GM23338 (cell line): ENCODE data around the gene SDR42E1. TPM values are rescaled to one million over a fixed set of nuclear protein-coding genes. Genes with fewer than 3 reads are reported as not detected.

ENCODE experiments used
- ATAC-seq: fragments of 200-7000 bp; cut with Tn5 transposase; 3 replicates; pipeline ENCODE4 v1.9.1; 2020
- DNase-seq: peaks from one replicate; pipeline ENCODE4 v3.0.0-alpha.2; 2015; ENCODE audit warnings: low spot score
- H2AFZ ChIP-seq: fragments of 200-600 bp; sonication (generic); 2 replicates; pipeline ENCODE4 v1.8.0; 2016; ENCODE audit warnings: antibody characterized with exemption, mild to moderate bottlenecking, moderate library complexity
- H3F3A ChIP-seq: fragments of 200-600 bp; sonication (generic); replicated peaks from 2 replicates; pipeline ENCODE4 v1.8.0; 2017; ENCODE audit warnings: antibody characterized with exemption, mixed run types, low read depth
- H3K27ac ChIP-seq: fragments of 200-600 bp; sonication (generic); 2 replicates; pipeline ENCODE4 v1.6.1; 2016; ENCODE audit warnings: low read depth
- H3K27me3 ChIP-seq: fragments of 200-600 bp; sonication (generic); 2 replicates; pipeline ENCODE4 v1.8.0; 2016; ENCODE audit warnings: mild to moderate bottlenecking, mixed run types, moderate library complexity; ENCODE audit not compliant: insufficient read depth
- H3K36me3 ChIP-seq: fragments of 200-600 bp; sonication (generic); 2 replicates; pipeline ENCODE4 v1.8.0; 2016; ENCODE audit warnings: mild to moderate bottlenecking; ENCODE audit not compliant: insufficient read depth
- H3K4me1 ChIP-seq: fragments of 200-600 bp; sonication (generic); 2 replicates; pipeline ENCODE4 v1.8.0; 2016; ENCODE audit warnings: mild to moderate bottlenecking, moderate library complexity; ENCODE audit not compliant: insufficient read depth
- H3K4me2 ChIP-seq: fragments of 200-600 bp; sonication (generic); 2 replicates; pipeline ENCODE4 v1.7.1; 2017; ENCODE audit warnings: mixed run types
- H3K4me3 ChIP-seq: fragments of 200-600 bp; sonication (generic); 2 replicates; pipeline ENCODE4 v1.6.1; 2016; ENCODE audit warnings: mixed run types
- H3K79me2 ChIP-seq: fragments of 200-600 bp; sonication (generic); replicated peaks from 2 replicates; pipeline ENCODE4 v1.8.0; 2017; ENCODE audit warnings: mild to moderate bottlenecking; ENCODE audit not compliant: insufficient read depth
- H3K9me2 ChIP-seq: fragments of 200-600 bp; sonication (generic); 2 replicates; pipeline ENCODE4 v1.8.0; 2017; ENCODE audit not compliant: insufficient read depth
- H4K20me1 ChIP-seq: fragments of 200-600 bp; sonication (generic); replicated peaks from 2 replicates; pipeline ENCODE4 v1.8.0; 2017; ENCODE audit warnings: mild to moderate bottlenecking; ENCODE audit not compliant: insufficient read depth
- H3K27ac Mint-ChIP-seq: 2 replicates; pipeline ENCODE4 v1.8.0; 2020; ENCODE audit warnings: inconsistent platforms, mild to moderate bottlenecking, moderate library complexity, mixed read lengths
- H3K27me3 Mint-ChIP-seq: 3 replicates; pipeline ENCODE4 v1.8.0; 2022; ENCODE audit warnings: low read depth, mild to moderate bottlenecking, moderate library complexity, mixed read lengths, inconsistent platforms; ENCODE audit not compliant: insufficient read depth, poor library complexity
- H3K36me3 Mint-ChIP-seq: 3 replicates; pipeline ENCODE4 v1.8.0; 2021; ENCODE audit warnings: low read depth, mild to moderate bottlenecking, inconsistent platforms, moderate library complexity, mixed read lengths
- H3K4me1 Mint-ChIP-seq: 3 replicates; pipeline ENCODE4 v1.8.0; 2020; ENCODE audit warnings: mild to moderate bottlenecking, inconsistent platforms, mixed read lengths
- H3K4me3 Mint-ChIP-seq: 3 replicates; pipeline ENCODE4 v1.8.0; 2021; ENCODE audit warnings: moderate library complexity, mild to moderate bottlenecking, inconsistent platforms, mixed read lengths
- H3K9me3 Mint-ChIP-seq: 3 replicates; pipeline ENCODE4 v1.8.0; 2020; ENCODE audit warnings: moderate library complexity, mild to moderate bottlenecking, inconsistent platforms, mixed read lengths
- CREB1 ChIP-seq: fragments of 250-450 bp; sonication (Bioruptor Pico); IDR thresholded peaks from 2 replicates; pipeline ENCODE4 v1.5.0; 2020; ENCODE audit warnings: low read depth, mild to moderate bottlenecking, moderate library complexity
- EZH2phosphoT487 ChIP-seq: fragments of 200-600 bp; sonication (generic); IDR thresholded peaks from one replicate; pipeline ENCODE4 v1.8.1; 2018; ENCODE audit warnings: antibody characterized with exemption; ENCODE audit not compliant: unreplicated experiment
- JUNB ChIP-seq: IDR thresholded peaks from one replicate; pipeline ENCODE4 v1.6.1; 2016; ENCODE audit warnings: antibody characterized with exemption; ENCODE audit not compliant: unreplicated experiment
- NANOG ChIP-seq: IDR thresholded peaks from 2 replicates; pipeline ENCODE4 v1.6.1; 2016; ENCODE audit warnings: antibody characterized with exemption, borderline replicate concordance
- POLR2AphosphoS5 ChIP-seq: IDR thresholded peaks from 2 replicates; pipeline ENCODE4 v1.6.1; 2016; ENCODE audit warnings: antibody characterized with exemption, low read depth
- ZNF114 ChIP-seq: fragments of 250-450 bp; sonication (Bioruptor Pico); IDR thresholded peaks from 2 replicates; pipeline ENCODE4 v1.5.0; 2020; ENCODE audit warnings: mild to moderate bottlenecking, moderate library complexity
- ZNF462 ChIP-seq: fragments of 250-450 bp; sonication (Bioruptor Pico); IDR thresholded peaks from 2 replicates; pipeline ENCODE4 v1.5.0; 2020; ENCODE audit warnings: mild to moderate bottlenecking, moderate library complexity
- polyA plus RNA-seq: library from polyadenylated mRNA; unstranded; fragments of >200 nt; fragmentation: Nextera tagmentation; extraction: Ambion mirVana; gene quantifications from 2 replicates; pipeline ENCODE4 v1.2.1, GENCODE V29; 2016
- total RNA-seq: library from RNA; depleted of rRNA; stranded (reverse); fragments of >200 nt; shearing (Covaris generic); gene quantifications from 2 replicates; pipeline ENCODE4 v1.2.3, GENCODE V29; 2014
- TF ChIP-seq, protein P1 (sequence below): IDR thresholded peaks from one replicate; pipeline ENCODE4 v1.6.1; 2018; ENCODE audit warnings: antibody characterized with exemption; ENCODE audit not compliant: unreplicated experiment
- TF ChIP-seq, protein P2 (sequence below): IDR thresholded peaks from 2 replicates; pipeline ENCODE4 v1.6.1; 2016; ENCODE audit warnings: antibody characterized with exemption
- TF ChIP-seq, protein P3 (sequence below), 2 experiments: fragments of 200-600 bp in 1 of 2; sonication (generic) in 1 of 2; conservative IDR thresholded peaks; 2 replicates each; pipeline versions ENCODE4 v1.5.1 to v1.6.1; 2016 to 2017; ENCODE audit warnings: antibody characterized with exemption in 2 of 2, low read depth in 2 of 2, mild to moderate bottlenecking in 2 of 2, moderate library complexity in 1 of 2

The SDR42E1 gene
- total and polyA plus RNA-seq, 2 experiments from 2014 or later: 0.03 TPM; not detected in 1

- Histone ChIP-seq H3K4me2 (no peak overlapping the region), H3F3A (no peaks in the 10 kb centered on the region), H2AFZ (no peak overlapping the region), H3K27ac (no peak overlapping the region), H3K4me3 (no peak overlapping the region), H3K27me3 (no peaks in the 10 kb centered on the region), H3K9me2 (no peaks in the 10 kb centered on the region), H3K4me1 (no peaks in the 10 kb centered on the region), H4K20me1 (no peaks in the 10 kb centered on the region), H3K79me2 (no peaks in the 10 kb centered on the region), H3K36me3 (no peaks in the 10 kb centered on the region)
- DNase-seq (no peak), ATAC-seq (no peak)
- H3K4me3 Mint-ChIP-seq: no peak overlapping the region
- H3K9me3 Mint-ChIP-seq: no peaks in the 10 kb centered on the region
- no peak for TF ChIP-seq NANOG
- H3K27me3 Mint-ChIP-seq: peaks cover 1% of the 10 kb centered on the region
- H3K4me1 Mint-ChIP-seq: peaks cover 2% of the 10 kb centered on the region; the same call in 1 of the 3 replicates
- no peak overlapping the region for H3K27ac Mint-ChIP-seq
- no peaks in the 10 kb centered on the region for H3K36me3 Mint-ChIP-seq
Measured at GRCh38 chr16:82046541-82046940, 35.3 kb upstream of the SDR42E1 start.

DNA sequence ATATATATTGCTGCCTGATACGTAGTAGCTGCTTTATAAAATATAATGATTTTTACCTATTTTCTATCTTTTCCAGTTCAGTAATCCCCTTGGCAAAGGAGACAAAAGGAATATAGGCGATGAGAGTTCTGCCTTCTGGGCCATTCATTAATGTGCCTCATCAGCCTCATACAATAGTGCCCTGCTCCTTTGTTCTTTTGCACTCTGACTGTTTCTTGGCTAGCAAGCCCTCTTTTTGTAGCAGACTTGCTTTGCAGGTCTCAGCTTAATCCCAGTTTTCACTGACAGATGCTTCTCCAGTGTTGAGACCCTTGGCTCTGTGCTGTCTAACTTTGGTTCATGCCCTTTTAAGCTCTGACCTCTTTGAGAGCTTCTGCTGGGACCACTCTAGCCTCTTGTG, 34.2 kb upstream of the SDR42E1 start:
- no peaks in the 10 kb centered on the region for H3K9me3 Mint-ChIP-seq
- no peak overlapping the region for H2AFZ ChIP-seq
- no peaks in the 10 kb centered on the region for H3K36me3 Mint-ChIP-seq
- H3K27ac Mint-ChIP-seq: no peak overlapping the region
- H3K4me1 ChIP-seq: no peaks in the 10 kb centered on the region
- H3K36me3 ChIP-seq: no peaks in the 10 kb centered on the region
- no peak for ATAC-seq
- no peaks in the 10 kb centered on the region for H4K20me1 ChIP-seq
- H3K9me2 ChIP-seq: 0 out of 2 replicates have a peak, but pooled peaks cover 6% of the 10 kb centered on the region
- H3K27me3 Mint-ChIP-seq: peaks cover 2% of the 10 kb centered on the region
- no peak overlapping the region for H3K4me2 ChIP-seq
- H3K79me2 ChIP-seq: no peaks in the 10 kb centered on the region
- no peak overlapping the region for H3K27ac ChIP-seq
- H3K4me3 ChIP-seq: no peak overlapping the region
- no peaks in the 10 kb centered on the region for H3K27me3 ChIP-seq
- peaks cover 2% of the 10 kb centered on the region; the same call in 1 of the 3 replicates for H3K4me1 Mint-ChIP-seq
- H3F3A ChIP-seq: no peaks in the 10 kb centered on the region
- H3K4me3 Mint-ChIP-seq: no peak overlapping the region
- no peak for DNase-seq
- TF ChIP-seq, protein P1, sequence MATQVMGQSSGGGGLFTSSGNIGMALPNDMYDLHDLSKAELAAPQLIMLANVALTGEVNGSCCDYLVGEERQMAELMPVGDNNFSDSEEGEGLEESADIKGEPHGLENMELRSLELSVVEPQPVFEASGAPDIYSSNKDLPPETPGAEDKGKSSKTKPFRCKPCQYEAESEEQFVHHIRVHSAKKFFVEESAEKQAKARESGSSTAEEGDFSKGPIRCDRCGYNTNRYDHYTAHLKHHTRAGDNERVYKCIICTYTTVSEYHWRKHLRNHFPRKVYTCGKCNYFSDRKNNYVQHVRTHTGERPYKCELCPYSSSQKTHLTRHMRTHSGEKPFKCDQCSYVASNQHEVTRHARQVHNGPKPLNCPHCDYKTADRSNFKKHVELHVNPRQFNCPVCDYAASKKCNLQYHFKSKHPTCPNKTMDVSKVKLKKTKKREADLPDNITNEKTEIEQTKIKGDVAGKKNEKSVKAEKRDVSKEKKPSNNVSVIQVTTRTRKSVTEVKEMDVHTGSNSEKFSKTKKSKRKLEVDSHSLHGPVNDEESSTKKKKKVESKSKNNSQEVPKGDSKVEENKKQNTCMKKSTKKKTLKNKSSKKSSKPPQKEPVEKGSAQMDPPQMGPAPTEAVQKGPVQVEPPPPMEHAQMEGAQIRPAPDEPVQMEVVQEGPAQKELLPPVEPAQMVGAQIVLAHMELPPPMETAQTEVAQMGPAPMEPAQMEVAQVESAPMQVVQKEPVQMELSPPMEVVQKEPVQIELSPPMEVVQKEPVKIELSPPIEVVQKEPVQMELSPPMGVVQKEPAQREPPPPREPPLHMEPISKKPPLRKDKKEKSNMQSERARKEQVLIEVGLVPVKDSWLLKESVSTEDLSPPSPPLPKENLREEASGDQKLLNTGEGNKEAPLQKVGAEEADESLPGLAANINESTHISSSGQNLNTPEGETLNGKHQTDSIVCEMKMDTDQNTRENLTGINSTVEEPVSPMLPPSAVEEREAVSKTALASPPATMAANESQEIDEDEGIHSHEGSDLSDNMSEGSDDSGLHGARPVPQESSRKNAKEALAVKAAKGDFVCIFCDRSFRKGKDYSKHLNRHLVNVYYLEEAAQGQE: no peak
- TF ChIP-seq, protein P2, sequence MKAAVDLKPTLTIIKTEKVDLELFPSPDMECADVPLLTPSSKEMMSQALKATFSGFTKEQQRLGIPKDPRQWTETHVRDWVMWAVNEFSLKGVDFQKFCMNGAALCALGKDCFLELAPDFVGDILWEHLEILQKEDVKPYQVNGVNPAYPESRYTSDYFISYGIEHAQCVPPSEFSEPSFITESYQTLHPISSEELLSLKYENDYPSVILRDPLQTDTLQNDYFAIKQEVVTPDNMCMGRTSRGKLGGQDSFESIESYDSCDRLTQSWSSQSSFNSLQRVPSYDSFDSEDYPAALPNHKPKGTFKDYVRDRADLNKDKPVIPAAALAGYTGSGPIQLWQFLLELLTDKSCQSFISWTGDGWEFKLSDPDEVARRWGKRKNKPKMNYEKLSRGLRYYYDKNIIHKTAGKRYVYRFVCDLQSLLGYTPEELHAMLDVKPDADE: no peak
- TF ChIP-seq EZH2phosphoT487: no peak
- no peak for TF ChIP-seq JUNB
- TF ChIP-seq, protein P3, sequence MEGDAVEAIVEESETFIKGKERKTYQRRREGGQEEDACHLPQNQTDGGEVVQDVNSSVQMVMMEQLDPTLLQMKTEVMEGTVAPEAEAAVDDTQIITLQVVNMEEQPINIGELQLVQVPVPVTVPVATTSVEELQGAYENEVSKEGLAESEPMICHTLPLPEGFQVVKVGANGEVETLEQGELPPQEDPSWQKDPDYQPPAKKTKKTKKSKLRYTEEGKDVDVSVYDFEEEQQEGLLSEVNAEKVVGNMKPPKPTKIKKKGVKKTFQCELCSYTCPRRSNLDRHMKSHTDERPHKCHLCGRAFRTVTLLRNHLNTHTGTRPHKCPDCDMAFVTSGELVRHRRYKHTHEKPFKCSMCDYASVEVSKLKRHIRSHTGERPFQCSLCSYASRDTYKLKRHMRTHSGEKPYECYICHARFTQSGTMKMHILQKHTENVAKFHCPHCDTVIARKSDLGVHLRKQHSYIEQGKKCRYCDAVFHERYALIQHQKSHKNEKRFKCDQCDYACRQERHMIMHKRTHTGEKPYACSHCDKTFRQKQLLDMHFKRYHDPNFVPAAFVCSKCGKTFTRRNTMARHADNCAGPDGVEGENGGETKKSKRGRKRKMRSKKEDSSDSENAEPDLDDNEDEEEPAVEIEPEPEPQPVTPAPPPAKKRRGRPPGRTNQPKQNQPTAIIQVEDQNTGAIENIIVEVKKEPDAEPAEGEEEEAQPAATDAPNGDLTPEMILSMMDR (conservative IDR thresholded peaks at IDR 0.05; ENCODE audit: low read depth in 2 of 2): no peak
- no peak for TF ChIP-seq CREB1 (CRISPR knock-in tag)
- TF ChIP-seq NANOG: no peak
- no peak for TF ChIP-seq POLR2AphosphoS5
- no peak for TF ChIP-seq ZNF462 (CRISPR knock-in tag)
- no peak for TF ChIP-seq ZNF114 (CRISPR knock-in tag)
